ENCODE measurements around the gene BLM. TPM values are rescaled to one million over a fixed set of nuclear protein-coding genes. Genes with fewer than 3 reads are reported as not detected.
A peak's percentile ranks its signal among the peaks of the same experiment; 100 is the strongest.

BLM gene
- polyA plus RNA-seq, 1 experiment: 2.1 TPM

DNA sequence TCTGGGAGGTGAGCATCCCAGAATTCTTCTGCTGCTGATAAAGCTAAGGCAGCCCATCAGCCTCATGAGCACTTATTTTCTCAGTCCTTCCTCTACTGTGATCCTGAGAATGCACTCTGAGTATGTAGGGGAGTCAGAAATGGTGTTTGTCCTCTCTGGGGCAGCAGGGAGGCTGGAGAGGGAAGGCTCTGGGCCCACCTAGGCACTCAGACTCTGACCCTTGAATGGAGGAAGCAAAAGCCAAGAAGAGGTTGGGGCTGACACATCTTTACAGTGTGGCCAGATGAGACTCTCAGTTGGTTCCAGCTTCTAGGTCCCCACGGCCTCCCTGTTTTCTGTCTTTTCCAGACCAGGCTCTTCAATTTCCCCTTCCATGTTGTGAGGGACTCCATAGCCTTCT, 36.1 kb upstream of the BLM start:
- TF ChIP-seq, protein P1, sequence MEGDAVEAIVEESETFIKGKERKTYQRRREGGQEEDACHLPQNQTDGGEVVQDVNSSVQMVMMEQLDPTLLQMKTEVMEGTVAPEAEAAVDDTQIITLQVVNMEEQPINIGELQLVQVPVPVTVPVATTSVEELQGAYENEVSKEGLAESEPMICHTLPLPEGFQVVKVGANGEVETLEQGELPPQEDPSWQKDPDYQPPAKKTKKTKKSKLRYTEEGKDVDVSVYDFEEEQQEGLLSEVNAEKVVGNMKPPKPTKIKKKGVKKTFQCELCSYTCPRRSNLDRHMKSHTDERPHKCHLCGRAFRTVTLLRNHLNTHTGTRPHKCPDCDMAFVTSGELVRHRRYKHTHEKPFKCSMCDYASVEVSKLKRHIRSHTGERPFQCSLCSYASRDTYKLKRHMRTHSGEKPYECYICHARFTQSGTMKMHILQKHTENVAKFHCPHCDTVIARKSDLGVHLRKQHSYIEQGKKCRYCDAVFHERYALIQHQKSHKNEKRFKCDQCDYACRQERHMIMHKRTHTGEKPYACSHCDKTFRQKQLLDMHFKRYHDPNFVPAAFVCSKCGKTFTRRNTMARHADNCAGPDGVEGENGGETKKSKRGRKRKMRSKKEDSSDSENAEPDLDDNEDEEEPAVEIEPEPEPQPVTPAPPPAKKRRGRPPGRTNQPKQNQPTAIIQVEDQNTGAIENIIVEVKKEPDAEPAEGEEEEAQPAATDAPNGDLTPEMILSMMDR (IDR thresholded peaks at IDR 0.05; ENCODE audit: low read depth, low read length): no peak
- Histone ChIP-seq H3K27ac (ENCODE audit: low read depth, low read length) (peak overlapping the region; percentile 87), H3K4me3 (ENCODE audit: low read depth, low read length) (no peak overlapping the region), H3K9me3 (ENCODE audit: control insufficient read depth, insufficient read depth, low read length) (no peaks in the 10 kb centered on the region), H3K27me3 (ENCODE audit: control insufficient read depth, insufficient read depth, low read length) (no peaks in the 10 kb centered on the region)
- CTCF ChIA-PET: interaction anchor here (0.7 to 1.2 kb wide), 2 partner anchors 19 to 57 kb away, joined by 4 read pairs; no protein-coding TSS in a partner anchor
- no peak for DNase-seq (ENCODE audit: low read depth, low spot score)
- POLR2A ChIA-PET: interaction anchor here (0.7 kb wide), 1 partner anchor 361 kb away, joined by 7 read pairs; no protein-coding TSS in a partner anchor

DNA sequence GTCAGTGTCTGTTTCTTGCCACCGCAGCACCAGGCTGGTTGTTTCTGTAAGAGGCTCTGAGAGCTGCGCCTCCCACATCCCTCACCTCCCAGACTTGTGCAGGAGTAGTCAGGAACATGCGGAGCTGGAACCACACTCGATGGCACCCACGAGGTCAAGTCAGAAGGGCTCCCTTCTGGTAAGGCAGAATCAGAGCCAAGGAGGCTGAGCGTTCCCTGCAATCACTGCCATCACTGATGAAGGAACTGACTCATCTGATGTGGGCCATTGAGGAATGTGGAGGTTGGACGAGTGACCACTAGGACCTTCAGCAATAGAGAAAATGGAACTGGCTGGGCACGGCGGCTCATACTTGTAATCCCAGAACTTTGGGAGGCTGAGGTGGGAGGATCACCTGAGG, 35.7 kb upstream of the BLM start:
- Histone ChIP-seq H3K27ac (ENCODE audit: low read depth, low read length) (peak overlapping the region; percentile 87), H3K4me3 (ENCODE audit: low read depth, low read length) (no peak overlapping the region), H3K27me3 (ENCODE audit: control insufficient read depth, insufficient read depth, low read length) (no peaks in the 10 kb centered on the region), H3K9me3 (ENCODE audit: control insufficient read depth, insufficient read depth, low read length) (no peaks in the 10 kb centered on the region)
- DNase-seq (ENCODE audit: low read depth, low spot score): peak; percentile 49
- TF ChIP-seq, protein P1 (IDR thresholded peaks at IDR 0.05; ENCODE audit: low read depth, low read length): no peak
- ChIA-PET CTCF (interaction anchor here (1.2 kb wide), 1 partner anchor 19 kb away, joined by 4 read pairs; no protein-coding TSS in a partner anchor), POLR2A (no interaction called here)

DNA sequence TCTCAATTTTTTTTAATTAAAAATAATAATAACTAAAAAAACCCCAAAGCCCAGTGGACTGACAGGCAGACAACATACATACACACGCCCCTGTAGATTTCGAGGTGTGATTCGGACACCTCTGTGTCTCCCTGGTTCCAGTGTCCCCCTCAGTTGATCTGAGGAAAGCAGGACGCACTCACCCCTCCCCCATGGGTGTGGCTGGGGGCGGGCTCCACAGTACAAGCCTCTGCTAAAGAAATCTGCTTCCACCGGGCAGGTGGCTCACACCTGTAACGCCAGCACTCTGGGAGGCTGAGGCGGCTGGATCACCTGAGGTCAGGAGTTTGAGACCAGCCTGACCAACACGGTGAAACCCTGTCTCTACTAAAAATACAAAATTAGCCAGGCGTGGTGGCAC, 33.8 kb upstream of the BLM start:
- no peak overlapping the region for H3K27ac ChIP-seq (ENCODE audit: low read depth, low read length)
- TF ChIP-seq, protein P1 (IDR thresholded peaks at IDR 0.05; ENCODE audit: low read depth, low read length): no peak
- ChIA-PET CTCF (interaction anchor here (0.7 kb wide), 1 partner anchor 163 kb away, joined by 4 read pairs; no protein-coding TSS in a partner anchor), POLR2A (no interaction called here)
- H3K4me3 ChIP-seq (ENCODE audit: low read depth, low read length): no peak overlapping the region
- no peak for DNase-seq (ENCODE audit: low read depth, low spot score)
- no peaks in the 10 kb centered on the region for H3K9me3 ChIP-seq (ENCODE audit: control insufficient read depth, insufficient read depth, low read length)
- H3K27me3 ChIP-seq (ENCODE audit: control insufficient read depth, insufficient read depth, low read length): no peaks in the 10 kb centered on the region

DNA sequence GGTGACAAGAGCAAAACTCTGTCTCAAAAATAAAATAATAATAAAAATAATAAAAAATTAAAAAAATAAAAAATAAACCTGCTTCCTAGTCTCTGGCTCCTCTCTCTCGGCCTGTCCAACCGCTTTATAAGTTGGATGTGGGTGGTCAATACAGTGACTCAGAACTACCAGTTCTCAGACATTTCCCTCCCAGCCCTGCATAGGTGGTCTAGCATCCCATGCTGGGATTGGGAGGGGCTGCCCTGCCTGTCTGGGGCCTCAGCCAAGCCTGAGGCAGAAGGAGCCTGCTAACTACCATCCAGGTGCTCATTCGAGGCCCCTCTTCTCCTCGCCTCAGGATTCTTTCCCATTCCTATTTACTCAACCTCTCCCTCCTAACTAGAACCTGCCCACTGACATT, 33.3 kb upstream of the BLM start:
- DNase-seq (ENCODE audit: low read depth, low spot score): no peak
- Histone ChIP-seq H3K9me3 (ENCODE audit: control insufficient read depth, insufficient read depth, low read length) (no peaks in the 10 kb centered on the region; the same call in 1 of the 2 replicates), H3K27ac (ENCODE audit: low read depth, low read length) (no peak overlapping the region), H3K27me3 (ENCODE audit: control insufficient read depth, insufficient read depth, low read length) (no peaks in the 10 kb centered on the region), H3K4me3 (ENCODE audit: low read depth, low read length) (no peak overlapping the region)
- CTCF ChIA-PET: no interaction called here
- POLR2A ChIA-PET: no interaction called here
- TF ChIP-seq, protein P1 (IDR thresholded peaks at IDR 0.05; ENCODE audit: low read depth, low read length): no peak

DNA sequence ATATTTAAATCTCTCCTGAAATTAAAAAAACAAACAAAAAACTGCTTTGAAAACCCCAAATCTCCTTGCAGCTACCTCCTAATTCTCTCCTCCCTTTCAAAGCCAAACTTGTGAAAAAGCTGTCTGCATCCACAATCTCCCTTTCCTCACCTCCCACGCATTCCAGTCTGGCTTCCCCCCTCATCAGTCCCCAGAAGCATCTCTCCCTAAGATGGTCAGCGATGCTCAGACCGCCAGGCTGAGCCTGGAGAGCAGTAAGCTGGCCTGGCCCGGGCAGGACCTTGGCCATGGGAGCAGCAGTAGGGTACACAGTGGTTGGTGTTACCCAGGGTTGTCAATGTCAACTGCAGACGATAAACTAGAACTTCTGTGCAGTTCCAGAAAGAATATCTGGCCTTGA, 32.9 kb upstream of the BLM start:
- ChIA-PET CTCF (no interaction called here), POLR2A (no interaction called here)
- TF ChIP-seq, protein P1 (IDR thresholded peaks at IDR 0.05; ENCODE audit: low read depth, low read length): no peak
- no peaks in the 10 kb centered on the region for H3K27me3 ChIP-seq (ENCODE audit: control insufficient read depth, insufficient read depth, low read length)
- no peak overlapping the region for H3K27ac ChIP-seq (ENCODE audit: low read depth, low read length)
- no peak for DNase-seq (ENCODE audit: low read depth, low spot score)
- H3K9me3 ChIP-seq (ENCODE audit: control insufficient read depth, insufficient read depth, low read length): peaks cover 3% of the 10 kb centered on the region; the same call in 1 of the 2 replicates
- no peak overlapping the region for H3K4me3 ChIP-seq (ENCODE audit: low read depth, low read length)
